GM12875 (cell line): ENCODE data around the gene CNTN4.

Source experiments
- H3K4me3 ChIP-seq: one replicate; pipeline ENCODE4 v1.5.1; 2011; ENCODE audit warnings: low read depth, low read length, control low read depth
- TF ChIP-seq, protein P1 (sequence below): IDR thresholded peaks from 2 replicates; pipeline ENCODE4 v1.5.1; 2011; ENCODE audit warnings: low read depth, mild to moderate bottlenecking, control low read depth, inconsistent platforms, low read length, moderate library complexity, borderline replicate concordance; ENCODE audit not compliant: insufficient read depth

Gene CNTN4

DNA sequence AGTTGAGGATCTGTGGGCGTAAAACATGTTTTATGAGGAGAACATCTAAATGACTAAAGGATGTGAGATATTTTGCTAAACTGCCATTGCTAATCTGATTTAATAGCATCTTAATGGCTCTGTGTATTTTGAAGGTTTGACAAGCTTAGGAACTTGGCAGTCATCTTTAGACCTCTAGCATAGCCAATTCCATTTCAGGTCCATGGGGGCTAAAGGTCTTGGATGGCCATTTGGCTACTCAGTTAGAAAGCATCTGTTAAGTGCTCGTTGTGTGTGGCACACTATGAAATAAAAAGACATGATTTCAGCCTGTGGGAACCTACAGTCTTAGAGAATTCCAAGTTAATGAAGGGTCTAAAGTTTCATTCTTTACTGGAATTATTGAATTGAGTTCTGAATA is 775.3 kb downstream of the CNTN4 start:
- H3K4me3 ChIP-seq = no peak overlapping the region
- TF ChIP-seq, protein P1, sequence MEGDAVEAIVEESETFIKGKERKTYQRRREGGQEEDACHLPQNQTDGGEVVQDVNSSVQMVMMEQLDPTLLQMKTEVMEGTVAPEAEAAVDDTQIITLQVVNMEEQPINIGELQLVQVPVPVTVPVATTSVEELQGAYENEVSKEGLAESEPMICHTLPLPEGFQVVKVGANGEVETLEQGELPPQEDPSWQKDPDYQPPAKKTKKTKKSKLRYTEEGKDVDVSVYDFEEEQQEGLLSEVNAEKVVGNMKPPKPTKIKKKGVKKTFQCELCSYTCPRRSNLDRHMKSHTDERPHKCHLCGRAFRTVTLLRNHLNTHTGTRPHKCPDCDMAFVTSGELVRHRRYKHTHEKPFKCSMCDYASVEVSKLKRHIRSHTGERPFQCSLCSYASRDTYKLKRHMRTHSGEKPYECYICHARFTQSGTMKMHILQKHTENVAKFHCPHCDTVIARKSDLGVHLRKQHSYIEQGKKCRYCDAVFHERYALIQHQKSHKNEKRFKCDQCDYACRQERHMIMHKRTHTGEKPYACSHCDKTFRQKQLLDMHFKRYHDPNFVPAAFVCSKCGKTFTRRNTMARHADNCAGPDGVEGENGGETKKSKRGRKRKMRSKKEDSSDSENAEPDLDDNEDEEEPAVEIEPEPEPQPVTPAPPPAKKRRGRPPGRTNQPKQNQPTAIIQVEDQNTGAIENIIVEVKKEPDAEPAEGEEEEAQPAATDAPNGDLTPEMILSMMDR = no peak

DNA sequence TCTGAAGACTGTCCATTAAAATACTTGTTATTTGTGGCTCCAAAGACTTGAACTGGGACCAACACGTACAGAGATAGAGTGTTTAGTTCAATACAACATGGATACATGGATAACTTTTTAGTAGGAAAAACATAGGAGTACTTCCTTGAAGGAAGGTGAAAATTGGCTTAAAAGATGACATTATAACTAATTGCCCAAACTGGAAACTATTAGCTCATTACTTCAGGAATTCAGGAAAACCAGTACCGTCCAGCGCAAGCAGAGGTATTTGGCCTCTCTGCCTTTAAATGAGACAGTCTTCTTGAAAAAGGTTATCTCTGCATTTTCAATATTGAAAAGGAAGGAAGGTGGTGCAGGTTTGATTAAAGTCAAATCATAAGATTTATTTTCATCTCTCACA is 777.0 kb downstream of the CNTN4 start:
- TF ChIP-seq, protein P1 = no peak
- no peak overlapping the region for H3K4me3 ChIP-seq

DNA sequence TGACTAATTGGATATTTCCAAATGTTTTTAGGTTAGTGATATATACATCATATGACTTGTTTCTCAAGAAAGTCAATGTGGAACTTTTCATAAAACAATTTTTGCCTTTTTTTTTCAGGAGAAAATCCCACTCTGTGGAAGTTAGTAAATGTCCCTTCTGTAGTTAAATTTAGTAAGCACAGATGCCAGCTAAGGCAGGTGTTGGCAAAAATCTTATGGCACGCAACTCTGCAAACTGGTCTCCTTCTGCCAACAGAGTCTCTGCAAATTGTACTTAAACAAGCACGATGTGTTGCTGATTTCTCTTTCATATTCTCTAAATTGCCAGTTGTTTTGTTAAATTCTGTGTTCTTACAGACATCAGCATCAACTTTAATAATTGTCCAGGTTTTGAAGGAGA is 777.7 kb downstream of the CNTN4 start:
- no peak overlapping the region for H3K4me3 ChIP-seq
- TF ChIP-seq, protein P1 = no peak

DNA sequence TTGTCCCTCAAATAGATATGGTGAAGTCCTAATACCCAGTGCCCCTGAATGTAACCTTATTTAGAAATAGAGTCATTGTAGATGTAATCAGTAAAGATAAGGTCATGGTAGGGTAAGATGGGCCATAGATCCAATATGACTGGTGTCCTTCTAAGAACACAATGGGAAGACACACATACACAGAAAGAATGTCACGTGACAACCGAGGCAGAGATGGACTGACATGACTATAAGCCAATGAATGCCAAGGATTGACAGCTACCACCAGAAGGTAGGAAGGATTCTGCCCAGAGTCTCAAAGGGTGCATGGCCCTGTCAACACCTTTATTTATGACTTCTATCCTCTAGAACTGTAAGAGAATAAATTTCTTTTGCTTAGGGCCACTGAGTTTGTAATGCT is 780.4 kb downstream of the CNTN4 start:
- TF ChIP-seq, protein P1 = no peak
- no peak overlapping the region for H3K4me3 ChIP-seq

DNA sequence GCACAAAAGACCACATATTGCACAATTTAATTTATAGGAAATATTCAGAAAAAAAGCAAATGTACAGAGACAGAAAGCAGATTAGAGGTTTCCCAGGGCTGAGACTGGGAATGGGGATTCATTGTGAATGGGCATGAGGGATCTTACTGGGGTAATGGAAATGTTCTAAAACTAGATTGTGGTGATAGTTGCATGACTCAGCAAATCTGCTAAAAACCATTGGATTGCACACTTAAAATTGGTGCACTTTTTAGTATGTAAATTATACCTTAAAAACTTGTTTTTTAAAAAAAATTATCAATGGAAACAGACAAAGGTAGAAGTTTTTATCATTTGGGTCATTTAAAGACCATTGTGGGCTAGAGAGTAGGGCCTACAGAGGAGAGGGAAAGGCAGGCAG is 780.9 kb downstream of the CNTN4 start:
- no peak overlapping the region for H3K4me3 ChIP-seq
- TF ChIP-seq, protein P1 = no peak

DNA sequence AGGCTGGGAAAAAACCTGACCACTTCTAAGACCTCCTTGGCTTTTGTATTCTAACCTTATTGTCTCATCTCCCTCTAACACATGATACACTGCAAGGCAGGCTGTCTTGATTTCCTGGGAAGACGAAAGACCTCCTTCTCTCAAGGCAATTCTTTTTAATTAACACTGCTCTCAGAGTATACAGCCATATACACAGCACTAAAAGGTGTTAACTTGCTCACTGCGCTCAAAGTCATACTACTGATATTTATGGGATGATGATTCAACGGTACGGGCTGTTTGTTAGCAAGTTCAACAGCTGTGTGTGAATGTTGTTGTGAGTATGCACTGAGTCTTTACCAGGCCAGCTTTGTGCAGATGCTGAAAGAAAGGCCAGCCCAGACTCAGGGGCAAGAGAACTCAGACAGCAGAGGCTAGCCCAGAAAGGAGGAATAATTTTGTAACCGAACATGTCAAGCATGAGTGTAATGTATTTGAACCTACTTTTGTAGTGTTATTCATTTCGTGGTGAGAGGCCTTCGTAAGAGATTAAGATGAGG is 781.6 kb downstream of the CNTN4 start:
- TF ChIP-seq, protein P1 = no peak
- H3K4me3 ChIP-seq = no peak overlapping the region

DNA sequence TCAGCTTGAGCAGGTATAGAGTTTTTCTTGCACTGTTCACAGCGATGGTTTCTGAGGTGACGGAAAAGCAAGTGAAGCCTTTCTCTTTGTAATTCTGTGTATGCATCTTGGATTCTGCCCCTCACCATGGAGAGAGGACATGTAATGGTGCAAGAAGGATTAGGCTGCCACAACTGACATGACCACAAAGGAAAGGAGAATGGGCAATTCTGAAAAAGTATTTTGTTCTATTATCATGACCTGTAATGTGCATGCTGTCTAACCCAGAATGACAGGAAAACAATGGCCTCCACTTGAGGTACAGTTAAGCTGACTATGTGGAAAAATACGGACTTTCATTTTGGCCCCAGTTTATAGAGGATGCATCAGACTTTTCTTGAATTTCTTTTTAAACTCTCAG is 784.6 kb downstream of the CNTN4 start:
- TF ChIP-seq, protein P1 = no peak

More for the DNA sequence above, 784.6 kb downstream of the CNTN4 start:
- H3K4me3 ChIP-seq = no peak overlapping the region
